H9 (cell line): ENCODE measurements around the gene TSPAN6. TPM values are rescaled to one million over a fixed set of nuclear protein-coding genes. Genes with fewer than 3 reads are reported as not detected.

Experiments used
- DNase-seq: peaks from one replicate; pipeline ENCODE4 v3.0.0-alpha.2; 2017
- H2AFZ ChIP-seq: one replicate; pipeline ENCODE4 v1.6.1; 2013; ENCODE audit warnings: mild to moderate bottlenecking, low read length, control low read depth, moderate library complexity
- H2AK5ac ChIP-seq: 2 replicates; pipeline ENCODE4 v1.6.1; 2013; ENCODE audit warnings: low read length, control low read depth, mixed read lengths; ENCODE audit not compliant: insufficient read length
- H2BK120ac ChIP-seq: one replicate; pipeline ENCODE4 v1.6.1; 2013; ENCODE audit warnings: low read depth, mild to moderate bottlenecking, low read length, control low read depth, inconsistent platforms; ENCODE audit not compliant: poor library complexity, severe bottlenecking
- H2BK12ac ChIP-seq: 2 replicates; pipeline ENCODE4 v1.6.1; 2013; ENCODE audit warnings: low read length, control low read depth, mixed read lengths, low read depth; ENCODE audit not compliant: insufficient read length
- H2BK15ac ChIP-seq: 2 replicates; pipeline ENCODE4 v1.6.1; 2013; ENCODE audit warnings: low read depth, low read length, control low read depth
- H2BK20ac ChIP-seq: one replicate; pipeline ENCODE4 v1.6.1; 2013; ENCODE audit warnings: low read depth, mild to moderate bottlenecking, low read length, control low read depth, inconsistent platforms; ENCODE audit not compliant: poor library complexity, severe bottlenecking
- H2BK5ac ChIP-seq: 2 replicates; pipeline ENCODE4 v1.6.1; 2013; ENCODE audit warnings: low read length, control low read depth, mixed read lengths; ENCODE audit not compliant: insufficient read length
- H3K14ac ChIP-seq: 2 replicates; pipeline ENCODE4 v1.6.1; 2013; ENCODE audit warnings: low read length, control low read depth; ENCODE audit not compliant: insufficient read depth
- H3K18ac ChIP-seq: 2 replicates; pipeline ENCODE4 v1.6.1; 2013; ENCODE audit warnings: low read depth, mild to moderate bottlenecking, mixed read lengths, low read length, control low read depth; ENCODE audit not compliant: insufficient read length
- H3K23ac ChIP-seq: 2 replicates; pipeline ENCODE4 v1.6.1; 2013; ENCODE audit warnings: low read length, control low read depth, mixed read lengths, low read depth; ENCODE audit not compliant: insufficient read length
- H3K23me2 ChIP-seq: 2 replicates; pipeline ENCODE4 v1.6.1; 2013; ENCODE audit warnings: low read depth, mild to moderate bottlenecking, mixed read lengths, low read length, control low read depth; ENCODE audit not compliant: insufficient read length, poor library complexity, severe bottlenecking
- H3K27ac ChIP-seq: 2 replicates; pipeline ENCODE4 v1.5.1; 2013; ENCODE audit warnings: low read length, control low read depth, mixed read lengths, low read depth; ENCODE audit not compliant: insufficient read length
- H3K27me3 ChIP-seq: 2 replicates; pipeline ENCODE4 v1.6.1; 2013; ENCODE audit warnings: low read length, control low read depth, inconsistent platforms; ENCODE audit not compliant: insufficient read depth
- H3K4ac ChIP-seq: 2 replicates; pipeline ENCODE4 v1.6.1; 2013; ENCODE audit warnings: low read depth, mild to moderate bottlenecking, control low read depth, inconsistent platforms, low read length, moderate library complexity
- H3K4me1 ChIP-seq: 2 replicates; pipeline ENCODE4 v1.6.1; 2013; ENCODE audit warnings: low read length, control low read depth, inconsistent platforms; ENCODE audit not compliant: insufficient read depth
- H3K4me2 ChIP-seq: 2 replicates; pipeline ENCODE4 v1.6.1; 2013; ENCODE audit warnings: low read length, control low read depth, mixed read lengths; ENCODE audit not compliant: insufficient read length, insufficient read depth
- H3K56ac ChIP-seq: 2 replicates; pipeline ENCODE4 v1.6.1; 2013; ENCODE audit warnings: low read depth, mild to moderate bottlenecking, mixed read lengths, low read length, control low read depth; ENCODE audit not compliant: insufficient read length
- H3K79me1 ChIP-seq: 2 replicates; pipeline ENCODE4 v1.6.1; 2013; ENCODE audit warnings: low read depth, mild to moderate bottlenecking, moderate library complexity, low read length, control low read depth, inconsistent platforms; ENCODE audit not compliant: insufficient read depth, poor library complexity, severe bottlenecking
- H3K79me2 ChIP-seq: 2 replicates; pipeline ENCODE4 v1.6.1; 2013; ENCODE audit warnings: low read length, control low read depth, inconsistent platforms; ENCODE audit not compliant: insufficient read depth
- H3K9ac ChIP-seq: 2 replicates; pipeline ENCODE4 v1.6.1; 2013; ENCODE audit warnings: low read length, control low read depth, mixed read lengths; ENCODE audit not compliant: insufficient read length; ENCODE audit errors: extremely low read depth
- H3K9me3 ChIP-seq: one replicate; pipeline ENCODE4 v1.6.1; 2013; ENCODE audit warnings: low read depth, low read length, inconsistent platforms; ENCODE audit not compliant: control insufficient read depth
- H3T11ph ChIP-seq: one replicate; pipeline ENCODE4 v1.6.1; 2013; ENCODE audit warnings: mild to moderate bottlenecking, low read length, control low read depth, inconsistent platforms
- H4K20me1 ChIP-seq: one replicate; pipeline ENCODE4 v1.6.1; 2013; ENCODE audit not compliant: control insufficient read depth, insufficient read length, insufficient read depth
- H4K5ac ChIP-seq: 2 replicates; pipeline ENCODE4 v1.6.1; 2013; ENCODE audit warnings: low read depth, mild to moderate bottlenecking, mixed read lengths, low read length, control low read depth; ENCODE audit not compliant: insufficient read length
- H4K8ac ChIP-seq: replicated peaks from 2 replicates; pipeline ENCODE4 v1.6.1; 2013; ENCODE audit warnings: low read length, control low read depth, mixed read lengths, low read depth; ENCODE audit not compliant: insufficient read length
- H4K91ac ChIP-seq: 2 replicates; pipeline ENCODE4 v1.6.1; 2013; ENCODE audit warnings: low read depth, mild to moderate bottlenecking, moderate library complexity, mixed read lengths, low read length, control low read depth; ENCODE audit not compliant: insufficient read length
- H3K27ac Mint-ChIP-seq, 3 experiments: 2 replicates in 2 of 3; 3 replicates in 1 of 3; pipeline ENCODE4 v1.8.0; 2020 to 2021; ENCODE audit warnings: mixed read lengths in 3 of 3, mild to moderate bottlenecking in 1 of 3, moderate library complexity in 1 of 3
- H3K27me3 Mint-ChIP-seq: 2 replicates; pipeline ENCODE4 v1.8.0; 2021; ENCODE audit warnings: low read depth, mild to moderate bottlenecking, moderate library complexity, mixed read lengths
- H3K36me3 Mint-ChIP-seq, 3 experiments: 2 replicates in 2 of 3; 3 replicates in 1 of 3; pipeline ENCODE4 v1.8.0; 2020 to 2021; ENCODE audit warnings: low read depth in 3 of 3, mixed read lengths in 3 of 3; ENCODE audit not compliant: insufficient read depth in 1 of 3
- H3K4me1 Mint-ChIP-seq, 2 experiments: 2 replicates each; pipeline ENCODE4 v1.8.0; 2020; ENCODE audit warnings: mixed read lengths in 2 of 2
- H3K4me3 Mint-ChIP-seq, 2 experiments: 2 replicates in 1 of 2; 3 replicates in 1 of 2; pipeline ENCODE4 v1.8.0; 2020 to 2021; ENCODE audit warnings: mild to moderate bottlenecking in 2 of 2, mixed read lengths in 2 of 2, moderate library complexity in 1 of 2
- H3K9me3 Mint-ChIP-seq, 2 experiments: 2 replicates in 1 of 2; 3 replicates in 1 of 2; pipeline ENCODE4 v1.8.0; 2020; ENCODE audit warnings: mild to moderate bottlenecking in 2 of 2, mixed read lengths in 2 of 2, moderate library complexity in 1 of 2
- CTCF ChIP-seq: fragments of 200-600 bp; sonication (generic); conservative IDR thresholded peaks from 3 replicates; pipeline ENCODE4 v1.8.0; 2021; ENCODE audit warnings: antibody characterized with exemption, mild to moderate bottlenecking
- WGBS: extraction: QIAGEN DNeasy Blood & Tissue Kit; methylation state at CpG from one replicate; pipeline ENCODE4 v1.1.7; 2013; ENCODE audit warnings: missing lambda C conversion rate, low lambda C conversion rate, mixed read lengths; ENCODE audit not compliant: insufficient read length; ENCODE audit errors: extremely low coverage; 5-methylcytosine and 5-hydroxymethylcytosine counted together
- total RNA-seq: library from RNA; stranded (reverse); gene quantifications from 2 replicates; pipeline ENCODE4 v1.2.1, GENCODE V29; 2021

TSPAN6 gene
- total RNA-seq, 1 experiment from 2014 or later: 61.3 TPM

GRCh38 chrX:100677611-100678181, 41.1 kb upstream of the TSPAN6 start:
- Mint-ChIP-seq H3K27me3 (peaks cover 6% of the 10 kb centered on the region), H3K4me3 (no peak overlapping the region), H3K4me1 (peaks cover 0 to 2% of the 10 kb centered on the region in 2 experiments; a peak in 1 of 4 replicates), H3K27ac (no peak overlapping the region), H3K36me3 (peaks cover 0 to 3% (median 0%) of the 10 kb centered on the region in 3 experiments; a peak in 1 of 7 replicates), H3K9me3 (peaks cover 3 to 54% of the 10 kb centered on the region in 2 experiments; a peak in 4 of 5 replicates)
- H4K20me1 ChIP-seq: no peaks in the 10 kb centered on the region
- H3K4me1 ChIP-seq: no peaks in the 10 kb centered on the region
- no peak overlapping the region for H4K8ac ChIP-seq
- H3K14ac ChIP-seq: no peak overlapping the region
- H2BK20ac ChIP-seq: no peak overlapping the region
- H2BK120ac ChIP-seq: no peak overlapping the region
- no peak overlapping the region for H2BK15ac ChIP-seq
- no peak overlapping the region for H2BK12ac ChIP-seq
- H4K5ac ChIP-seq: no peak overlapping the region
- H3K4me2 ChIP-seq: no peak overlapping the region
- H3K18ac ChIP-seq: no peak overlapping the region
- DNase-seq: no peak
- H3K23ac ChIP-seq: no peak overlapping the region
- H3K9me3 ChIP-seq: peaks cover 5% of the 10 kb centered on the region
- H2AFZ ChIP-seq: no peak overlapping the region
- no CpG with 5 or more reads among the region's 5 CpGs for WGBS
- no peak overlapping the region for H4K91ac ChIP-seq
- no peak for TF ChIP-seq CTCF
- H3K56ac ChIP-seq: no peak overlapping the region
- H3K27me3 ChIP-seq: no peaks in the 10 kb centered on the region
- no peak overlapping the region for H3T11ph ChIP-seq
- H3K23me2 ChIP-seq: no peaks in the 10 kb centered on the region
- no peak overlapping the region for H3K27ac ChIP-seq
- no peaks in the 10 kb centered on the region for H3K79me1 ChIP-seq
- no peak overlapping the region for H3K9ac ChIP-seq
- no peak overlapping the region for H2AK5ac ChIP-seq
- no peak overlapping the region for H2BK5ac ChIP-seq
- H3K4ac ChIP-seq: no peak overlapping the region
- no peaks in the 10 kb centered on the region for H3K79me2 ChIP-seq
